Cardiac muscle cell (in vitro differentiated cells and primary cell): ENCODE results near the gene NUDT13. TPM values are rescaled to one million over a fixed set of nuclear protein-coding genes. Genes with fewer than 3 reads are reported as not detected.
"Not testable (repeated sequence)": the region's sequence is repeated elsewhere in the genome, so short reads cannot be mapped to it uniquely, and the experiment has no call there.

ENCODE experiments used
- DNase-seq, 2 donors: peaks; one replicate each; pipeline versions ENCODE4 v3.0.0 to v3.0.0-alpha.2; 2010 to 2017; ENCODE audit warnings: low read depth in 1 of 2, low spot score in 1 of 2
- H3K27ac ChIP-seq: fragments of 200-600 bp; sonication (generic); 2 replicates; pipeline ENCODE4 v1.5.1; 2016
- H3K27me3 ChIP-seq: fragments of 200-600 bp; sonication (generic); 2 replicates; pipeline ENCODE4 v1.6.0; 2016; ENCODE audit warnings: control low read depth
- H3K36me3 ChIP-seq: fragments of 200-600 bp; sonication (generic); 2 replicates; pipeline ENCODE4 v1.5.1; 2016; ENCODE audit warnings: control low read depth
- H3K4me1 ChIP-seq: fragments of 200-600 bp; sonication (generic); 2 replicates; pipeline ENCODE4 v1.8.1; 2017; ENCODE audit warnings: low read depth, mild to moderate bottlenecking, mixed run types
- H3K4me3 ChIP-seq: fragments of 200-600 bp; sonication (generic); 2 replicates; pipeline ENCODE4 v1.5.1; 2016; ENCODE audit warnings: mild to moderate bottlenecking
- H3K9me3 ChIP-seq: fragments of 200-600 bp; sonication (generic); 2 replicates; pipeline ENCODE4 v1.5.1; 2017; ENCODE audit warnings: low read depth, mild to moderate bottlenecking, control low read depth
- polyA plus RNA-seq: library from polyadenylated mRNA; unstranded; fragments of >200 nt; fragmentation: Nextera tagmentation; extraction: Ambion mirVana; gene quantifications from 2 replicates; pipeline ENCODE4 v1.2.1, GENCODE V29; 2016
- total RNA-seq: library from RNA; depleted of rRNA; stranded (reverse); fragments of >200 nt; gene quantifications from 2 replicates; pipeline ENCODE4 v1.2.3, GENCODE V29; 2016
- TF ChIP-seq, protein P1 (sequence below): IDR thresholded peaks from 2 replicates; pipeline ENCODE4 v1.5.1; 2012; ENCODE audit warnings: low read depth, mild to moderate bottlenecking, low read length

Gene NUDT13
- total and polyA plus RNA-seq, 2 experiments from 2014 or later = 1.7 to 2.1 TPM

GRCh38 chr10:73136627-73137026 is 26.4 kb downstream of the NUDT13 start:
- DNase-seq = no peak
- no peak overlapping the region for H3K4me3 ChIP-seq
- H3K27ac ChIP-seq = no peak overlapping the region
- TF ChIP-seq, protein P1, sequence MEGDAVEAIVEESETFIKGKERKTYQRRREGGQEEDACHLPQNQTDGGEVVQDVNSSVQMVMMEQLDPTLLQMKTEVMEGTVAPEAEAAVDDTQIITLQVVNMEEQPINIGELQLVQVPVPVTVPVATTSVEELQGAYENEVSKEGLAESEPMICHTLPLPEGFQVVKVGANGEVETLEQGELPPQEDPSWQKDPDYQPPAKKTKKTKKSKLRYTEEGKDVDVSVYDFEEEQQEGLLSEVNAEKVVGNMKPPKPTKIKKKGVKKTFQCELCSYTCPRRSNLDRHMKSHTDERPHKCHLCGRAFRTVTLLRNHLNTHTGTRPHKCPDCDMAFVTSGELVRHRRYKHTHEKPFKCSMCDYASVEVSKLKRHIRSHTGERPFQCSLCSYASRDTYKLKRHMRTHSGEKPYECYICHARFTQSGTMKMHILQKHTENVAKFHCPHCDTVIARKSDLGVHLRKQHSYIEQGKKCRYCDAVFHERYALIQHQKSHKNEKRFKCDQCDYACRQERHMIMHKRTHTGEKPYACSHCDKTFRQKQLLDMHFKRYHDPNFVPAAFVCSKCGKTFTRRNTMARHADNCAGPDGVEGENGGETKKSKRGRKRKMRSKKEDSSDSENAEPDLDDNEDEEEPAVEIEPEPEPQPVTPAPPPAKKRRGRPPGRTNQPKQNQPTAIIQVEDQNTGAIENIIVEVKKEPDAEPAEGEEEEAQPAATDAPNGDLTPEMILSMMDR = no peak
- H3K4me1 ChIP-seq = no peaks in the 10 kb centered on the region
- H3K27me3 ChIP-seq = no peaks in the 10 kb centered on the region
- no peaks in the 10 kb centered on the region for H3K9me3 ChIP-seq
- H3K36me3 ChIP-seq = peaks cover 68% of the 10 kb centered on the region

GRCh38 chr10:73139251-73139650 is 29.0 kb downstream of the NUDT13 start:
- no peak for DNase-seq
- H3K27ac ChIP-seq = no peak overlapping the region
- peaks cover 51% of the 10 kb centered on the region for H3K36me3 ChIP-seq
- no peaks in the 10 kb centered on the region for H3K4me1 ChIP-seq
- TF ChIP-seq, protein P1 = no peak
- no peak overlapping the region for H3K4me3 ChIP-seq
- no peaks in the 10 kb centered on the region for H3K27me3 ChIP-seq
- no peaks in the 10 kb centered on the region for H3K9me3 ChIP-seq

DNA sequence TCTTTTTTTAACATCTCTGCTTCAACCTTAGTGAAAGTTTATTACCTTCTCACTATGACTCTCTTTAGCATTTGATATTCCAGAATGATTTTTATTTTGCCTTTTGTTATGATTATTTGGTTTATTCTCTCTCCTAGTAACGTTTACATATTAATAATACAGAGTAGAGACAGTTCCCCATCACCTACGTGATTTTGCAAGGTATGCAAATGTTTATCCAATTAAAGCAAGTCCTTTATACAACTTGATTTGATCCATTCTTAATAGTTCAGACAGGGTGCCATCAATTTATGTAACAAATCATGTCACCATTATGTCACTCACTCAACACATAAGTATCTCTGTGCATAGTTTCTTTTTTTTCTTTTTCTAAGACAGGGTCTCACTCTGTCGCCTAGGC is 31.3 kb downstream of the NUDT13 start:
- peaks cover 47% of the 10 kb centered on the region for H3K36me3 ChIP-seq
- no peaks in the 10 kb centered on the region for H3K9me3 ChIP-seq
- no peak overlapping the region for H3K4me3 ChIP-seq
- H3K4me1 ChIP-seq = no peaks in the 10 kb centered on the region
- H3K27ac ChIP-seq = no peak overlapping the region
- H3K27me3 ChIP-seq = no peaks in the 10 kb centered on the region
- TF ChIP-seq, protein P1 = no peak
- DNase-seq = no peak

GRCh38 chr10:73150633-73151413 is 40.6 kb downstream of the NUDT13 start:
- not testable (repeated sequence) for H3K4me3 ChIP-seq, DNase-seq, H3K27me3 ChIP-seq, H3K4me1 ChIP-seq, H3K27ac ChIP-seq, H3K9me3 ChIP-seq
- H3K36me3 ChIP-seq = peaks cover 54% of the 10 kb centered on the region

DNA sequence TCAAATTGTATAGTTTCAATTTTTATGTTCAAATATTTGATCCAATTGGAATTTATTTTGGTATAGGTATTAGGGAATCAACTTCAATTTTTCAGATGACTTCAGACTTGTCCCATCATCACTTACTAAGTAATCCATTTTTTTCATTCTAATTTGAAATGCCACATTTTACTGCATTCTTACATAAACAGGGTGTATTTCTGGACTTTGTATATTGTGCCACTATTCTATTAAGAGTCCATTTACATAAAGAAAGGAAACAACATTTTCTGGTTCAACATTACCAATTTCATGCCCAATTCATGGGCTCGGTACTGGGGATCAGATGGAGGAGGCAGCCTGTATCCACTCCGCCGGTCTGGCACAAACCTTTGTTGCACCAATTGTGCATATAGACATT is 41.8 kb downstream of the NUDT13 start:
- H3K4me3 ChIP-seq = no peak overlapping the region
- no peaks in the 10 kb centered on the region for H3K27me3 ChIP-seq
- no peak for DNase-seq
- peaks cover 51% of the 10 kb centered on the region for H3K36me3 ChIP-seq
- TF ChIP-seq, protein P1 = no peak
- no peaks in the 10 kb centered on the region for H3K4me1 ChIP-seq
- H3K27ac ChIP-seq = no peak overlapping the region
- no peaks in the 10 kb centered on the region for H3K9me3 ChIP-seq

- Histone ChIP-seq H3K36me3 (peaks cover 32% of the 10 kb centered on the region), H3K4me1 (no peaks in the 10 kb centered on the region), H3K27ac (no peak overlapping the region), H3K27me3 (no peaks in the 10 kb centered on the region), H3K9me3 (no peaks in the 10 kb centered on the region), H3K4me3 (no peak overlapping the region)
- TF ChIP-seq, protein P1 = no peak
- no peak for DNase-seq
Observed at GRCh38 chr10:73156054-73156453, 45.8 kb downstream of the NUDT13 start.
